GM12864 (cell line): Measurements from ENCODE around the gene BAIAP2L1.

Source experiments
- DNase-seq: peaks from one replicate; pipeline ENCODE4 v3.0.0-alpha.2; 2011; ENCODE audit warnings: low read depth
- H3K4me3 ChIP-seq: 2 replicates; pipeline ENCODE4 v1.5.1; 2011; ENCODE audit warnings: mild to moderate bottlenecking, low read depth, low read length, control low read depth
- TF ChIP-seq, protein P1 (sequence below): IDR thresholded peaks from 2 replicates; pipeline ENCODE4 v1.5.1; 2011; ENCODE audit warnings: low read depth, mild to moderate bottlenecking, moderate library complexity, low read length, control low read depth, inconsistent platforms; ENCODE audit errors: missing control alignments

The BAIAP2L1 gene

DNA sequence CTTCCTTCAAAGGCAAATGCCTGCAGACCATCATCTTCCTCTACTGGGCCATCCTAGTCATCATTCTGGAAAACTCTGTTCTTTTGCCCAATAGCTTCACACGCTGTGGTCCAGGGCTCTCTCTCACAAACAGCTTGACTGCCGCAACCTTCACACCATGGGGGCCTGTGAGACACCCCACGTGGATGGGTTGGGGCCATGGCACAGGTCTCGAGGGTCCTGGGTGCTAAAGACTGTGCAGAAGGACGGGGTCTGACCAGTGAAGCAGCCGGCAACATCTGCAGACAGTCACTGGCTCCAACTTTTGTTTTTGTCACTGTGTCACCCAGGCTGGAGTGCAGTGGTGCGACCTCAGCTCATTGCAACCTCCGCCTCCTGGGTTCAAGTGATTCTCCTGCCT, 91.3 kb downstream of the BAIAP2L1 start:
- TF ChIP-seq, protein P1, sequence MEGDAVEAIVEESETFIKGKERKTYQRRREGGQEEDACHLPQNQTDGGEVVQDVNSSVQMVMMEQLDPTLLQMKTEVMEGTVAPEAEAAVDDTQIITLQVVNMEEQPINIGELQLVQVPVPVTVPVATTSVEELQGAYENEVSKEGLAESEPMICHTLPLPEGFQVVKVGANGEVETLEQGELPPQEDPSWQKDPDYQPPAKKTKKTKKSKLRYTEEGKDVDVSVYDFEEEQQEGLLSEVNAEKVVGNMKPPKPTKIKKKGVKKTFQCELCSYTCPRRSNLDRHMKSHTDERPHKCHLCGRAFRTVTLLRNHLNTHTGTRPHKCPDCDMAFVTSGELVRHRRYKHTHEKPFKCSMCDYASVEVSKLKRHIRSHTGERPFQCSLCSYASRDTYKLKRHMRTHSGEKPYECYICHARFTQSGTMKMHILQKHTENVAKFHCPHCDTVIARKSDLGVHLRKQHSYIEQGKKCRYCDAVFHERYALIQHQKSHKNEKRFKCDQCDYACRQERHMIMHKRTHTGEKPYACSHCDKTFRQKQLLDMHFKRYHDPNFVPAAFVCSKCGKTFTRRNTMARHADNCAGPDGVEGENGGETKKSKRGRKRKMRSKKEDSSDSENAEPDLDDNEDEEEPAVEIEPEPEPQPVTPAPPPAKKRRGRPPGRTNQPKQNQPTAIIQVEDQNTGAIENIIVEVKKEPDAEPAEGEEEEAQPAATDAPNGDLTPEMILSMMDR, result no peak
- H3K4me3 ChIP-seq, result no peak overlapping the region
- DNase-seq, result no peak

- H3K4me3 ChIP-seq, result no peak overlapping the region
- TF ChIP-seq, protein P1, result no peak
- no peak for DNase-seq
Measured at GRCh38 chr7:98307971-98308466, 92.9 kb downstream of the BAIAP2L1 start.

- TF ChIP-seq, protein P1, result no peak
Measured at GRCh38 chr7:98305951-98306535, 94.8 kb downstream of the BAIAP2L1 start.

DNA sequence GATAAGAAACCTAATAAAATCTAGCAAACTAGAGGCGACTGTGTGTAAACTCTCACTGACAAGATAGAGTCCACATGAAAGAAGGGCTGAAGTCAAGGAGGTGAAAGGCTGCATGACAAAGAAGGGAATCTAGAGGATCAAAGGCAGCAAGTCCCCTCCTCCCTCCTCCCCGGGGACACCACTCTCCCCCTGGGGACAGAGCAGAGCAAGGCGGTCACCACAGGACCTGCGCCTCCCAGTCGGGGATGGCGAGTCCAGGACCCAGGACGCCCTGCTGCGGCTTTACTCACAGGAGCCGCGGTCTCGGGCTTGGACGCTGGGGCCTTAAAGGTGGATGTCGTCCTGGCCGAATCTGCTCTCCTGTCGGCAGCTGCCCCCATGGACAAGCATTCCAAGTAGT, 97.0 kb downstream of the BAIAP2L1 start:
- no peak overlapping the region for H3K4me3 ChIP-seq
- TF ChIP-seq, protein P1, result no peak

More at GRCh38 chr7:98305951-98306535, 94.8 kb downstream of the BAIAP2L1 start:
- H3K4me3 ChIP-seq, result no peak overlapping the region
- no peak for DNase-seq

DNA sequence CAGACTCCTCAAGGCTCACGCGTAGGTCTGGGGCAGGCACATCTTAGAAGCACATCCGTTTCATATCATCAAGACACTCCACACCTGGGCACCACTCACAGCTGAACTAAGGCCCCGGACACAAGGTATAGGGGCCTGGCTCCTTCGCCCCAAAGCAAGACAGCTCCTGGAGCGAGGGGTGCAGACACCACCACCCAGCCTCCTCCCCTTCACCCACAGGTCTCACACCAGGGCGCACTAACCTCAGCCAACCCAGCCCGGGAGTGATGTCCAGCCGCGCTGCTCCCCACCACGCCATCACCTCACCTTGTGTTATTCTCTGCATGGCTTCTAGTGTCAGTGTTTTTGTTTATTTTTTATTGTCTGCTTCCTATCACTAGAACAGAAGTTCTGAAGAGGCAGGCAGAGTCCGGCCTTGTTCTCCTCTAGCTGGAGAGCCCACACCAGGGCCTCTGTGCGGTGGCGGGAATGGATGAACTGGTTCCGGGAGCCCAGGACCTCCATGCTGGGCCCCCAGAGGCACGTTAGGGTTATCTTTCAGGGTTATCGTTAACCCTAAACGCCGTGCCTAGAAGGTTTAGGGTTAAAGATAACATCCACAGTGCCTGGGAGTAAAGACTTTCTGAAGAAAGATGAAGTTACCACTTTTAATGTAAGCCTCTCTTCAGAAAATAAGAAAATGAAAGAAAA, 97.6 kb downstream of the BAIAP2L1 start:
- no peak for DNase-seq
- no peak overlapping the region for H3K4me3 ChIP-seq
- TF ChIP-seq, protein P1, result no peak

More for the DNA sequence above, 97.0 kb downstream of the BAIAP2L1 start:
- DNase-seq, result no peak

DNA sequence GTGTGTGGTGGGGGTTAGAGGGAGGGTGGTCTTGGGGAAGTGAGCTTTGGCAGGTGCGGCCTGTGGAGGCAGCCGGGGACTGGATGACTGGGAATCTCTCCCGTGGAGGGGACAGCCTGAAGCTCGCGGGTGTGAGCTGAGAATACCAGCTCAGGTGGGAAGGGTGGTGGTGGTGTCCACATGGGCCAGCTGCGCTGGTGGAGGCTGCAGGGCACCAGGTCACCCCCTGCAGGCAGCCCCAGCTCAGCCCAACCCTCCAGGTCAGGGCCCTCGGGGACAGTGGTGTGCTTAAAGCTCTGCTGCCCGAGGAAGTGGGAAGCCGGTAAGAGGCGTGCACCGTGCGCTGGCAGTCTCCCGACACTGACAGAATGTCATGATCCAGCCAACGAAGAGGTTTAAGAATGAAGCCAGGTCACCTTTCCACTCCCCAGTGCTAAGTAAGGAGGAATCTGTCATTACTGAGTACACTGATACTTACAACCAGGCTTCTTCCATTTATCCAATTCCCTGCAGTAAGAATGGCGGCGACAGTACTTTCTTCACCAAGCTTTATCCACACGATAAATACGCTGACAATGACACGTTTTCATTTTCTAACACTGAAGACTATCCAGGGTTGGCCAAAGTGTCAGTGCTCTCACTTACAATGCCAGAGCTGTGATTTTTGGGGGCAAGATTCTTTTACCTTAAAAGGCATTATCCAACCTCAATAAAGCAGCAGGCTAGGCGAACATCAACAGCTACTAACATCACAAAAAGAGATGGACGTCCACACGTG, 99.0 kb downstream of the BAIAP2L1 start:
- no peak overlapping the region for H3K4me3 ChIP-seq
- DNase-seq, result no peak
- TF ChIP-seq, protein P1, result no peak
